ENCODE results near the gene LAYN.

Gene LAYN

GRCh38 chr11:111591187-111591960 lies 50.9 kb downstream of the LAYN start:
- no peak for DNase-seq (ENCODE audit: low read depth in 2 of 2, low spot score in 1 of 2)

DNA sequence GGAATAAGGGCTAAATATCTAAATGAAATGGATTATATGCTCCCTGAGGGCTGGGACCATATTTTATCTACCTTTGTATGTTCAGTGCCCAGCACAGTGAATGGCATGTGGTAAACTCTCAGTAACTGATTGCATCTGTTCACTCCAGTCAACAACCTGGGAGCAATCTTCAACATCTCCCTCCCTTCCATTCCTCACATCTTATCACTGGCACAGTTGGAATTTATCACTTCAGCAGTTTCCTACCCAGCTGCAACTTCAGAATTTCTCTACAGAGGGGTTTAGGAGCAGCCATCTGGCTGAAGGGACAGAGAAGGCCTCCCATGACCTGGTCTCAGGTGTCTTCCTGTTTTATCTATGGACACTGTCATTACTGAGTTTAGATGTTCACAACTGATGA lies 52.0 kb downstream of the LAYN start:
- DNase-seq (ENCODE audit: low read depth in 2 of 2, low spot score in 1 of 2) = no peak

DNA sequence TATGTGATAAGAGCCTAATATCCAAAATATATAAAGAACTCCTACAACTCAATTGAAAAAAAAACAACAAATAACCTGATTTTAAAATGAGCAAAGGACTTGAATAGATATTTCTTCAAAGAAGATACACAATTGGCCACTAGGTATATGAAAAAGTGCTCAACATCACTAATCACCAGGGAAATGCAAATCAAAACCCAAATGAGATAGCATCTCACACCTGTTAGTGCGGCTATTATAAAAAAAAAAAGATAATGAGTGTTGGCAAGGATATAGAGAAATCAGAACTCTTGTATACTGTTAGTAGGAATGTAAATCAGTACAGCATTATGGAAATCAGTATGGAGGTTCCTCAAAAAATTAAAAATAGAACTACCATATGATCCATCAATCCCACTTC lies 55.8 kb downstream of the LAYN start:
- no peak for DNase-seq (ENCODE audit: low read depth in 2 of 2, low spot score in 1 of 2)

DNA sequence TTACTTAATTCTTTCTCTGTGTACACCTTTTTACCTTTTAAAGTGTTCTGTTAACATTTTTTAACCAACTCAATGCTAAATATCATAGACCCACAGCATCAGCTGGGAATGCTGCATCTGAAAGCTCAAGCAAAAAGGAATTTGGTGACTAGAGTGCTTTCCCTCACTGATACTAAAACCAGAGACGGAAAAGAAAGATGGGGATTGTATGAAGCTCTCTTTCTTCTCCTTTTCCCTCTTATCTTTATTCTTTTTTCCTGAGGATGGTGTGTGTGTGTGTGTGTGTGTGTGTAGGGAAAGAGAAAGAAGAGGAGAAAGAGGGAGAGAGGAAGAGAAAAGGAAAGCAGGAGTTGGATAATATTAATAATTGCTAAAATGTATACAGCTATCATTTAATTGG lies 57.6 kb downstream of the LAYN start:
- no peak for DNase-seq (ENCODE audit: low read depth in 2 of 2, low spot score in 1 of 2)

- no peak for DNase-seq (ENCODE audit: low read depth in 2 of 2, low spot score in 1 of 2)
Observed at GRCh38 chr11:111598559-111598958, 58.0 kb downstream of the LAYN start.

DNA sequence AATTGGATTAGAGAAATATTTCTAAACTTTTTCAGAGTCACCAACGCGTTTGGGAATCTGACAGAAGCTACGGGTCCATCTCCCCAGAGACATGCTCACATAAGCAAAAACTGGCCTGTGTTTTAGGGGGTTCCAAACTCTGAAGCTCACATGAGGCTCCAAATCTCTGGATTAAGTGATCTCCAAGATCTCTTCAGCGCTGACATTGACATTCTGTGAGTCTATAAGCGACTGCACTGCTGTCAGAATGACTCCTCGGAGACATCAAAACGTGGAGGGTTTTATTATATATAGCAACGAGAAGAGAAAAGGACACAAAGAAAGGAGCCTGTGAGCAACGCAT lies 61.1 kb downstream of the LAYN start:
- DNase-seq (ENCODE audit: low read depth in 2 of 2, low spot score in 1 of 2) = no peak

DNA sequence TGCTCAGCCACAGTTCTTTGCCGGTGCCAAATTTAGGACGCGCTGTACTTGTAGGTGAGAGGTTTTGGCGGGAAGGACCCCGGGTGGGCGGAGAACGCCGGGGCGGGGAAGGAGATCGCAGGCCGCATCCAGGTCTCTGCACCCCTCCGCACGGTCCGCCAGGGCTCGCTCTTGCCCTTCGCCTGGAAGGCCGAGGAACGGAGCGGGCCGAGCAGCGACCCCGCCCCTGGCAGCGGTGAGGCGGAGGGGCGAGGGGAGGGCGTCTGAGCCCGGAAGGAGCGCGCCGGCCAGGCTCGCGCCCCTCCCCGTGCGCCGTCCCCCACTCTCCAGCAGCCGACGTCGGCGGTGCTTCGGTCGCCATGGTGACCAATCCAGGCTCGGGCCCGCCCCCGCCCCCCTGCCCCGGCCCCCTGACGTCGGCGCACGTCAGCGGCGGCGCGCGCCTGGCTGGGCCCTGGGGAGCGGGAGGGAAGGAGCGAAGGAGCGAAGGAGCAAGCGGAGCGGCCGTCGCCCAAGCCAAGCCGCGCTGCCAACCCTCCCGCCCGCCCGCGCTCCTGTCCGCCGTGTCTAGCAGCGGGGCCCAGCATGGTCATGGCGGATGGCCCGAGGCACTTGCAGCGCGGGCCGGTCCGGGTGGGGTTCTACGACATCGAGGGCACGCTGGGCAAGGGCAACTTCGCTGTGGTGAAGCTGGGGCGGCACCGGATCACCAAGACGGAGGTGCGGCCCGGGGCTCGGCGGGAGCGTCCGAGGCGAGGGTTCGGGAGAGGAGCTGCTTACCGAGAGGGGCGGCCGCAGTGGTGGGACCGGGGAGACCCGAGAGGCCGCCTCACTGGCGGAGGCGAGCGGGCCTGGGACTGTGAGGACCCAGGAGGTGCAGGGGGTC lies 61.7 kb downstream of the LAYN start, which contains the start of gene SIK2:
Gene SIK2 (plus strand): TSS at position 471 of the 886 bp plus-strand sequence. CDS start 115 bp downstream, at position 586.
- DNase-seq (ENCODE audit: low read depth in 2 of 2, low spot score in 1 of 2) = peak; percentile 57 to 78

DNA sequence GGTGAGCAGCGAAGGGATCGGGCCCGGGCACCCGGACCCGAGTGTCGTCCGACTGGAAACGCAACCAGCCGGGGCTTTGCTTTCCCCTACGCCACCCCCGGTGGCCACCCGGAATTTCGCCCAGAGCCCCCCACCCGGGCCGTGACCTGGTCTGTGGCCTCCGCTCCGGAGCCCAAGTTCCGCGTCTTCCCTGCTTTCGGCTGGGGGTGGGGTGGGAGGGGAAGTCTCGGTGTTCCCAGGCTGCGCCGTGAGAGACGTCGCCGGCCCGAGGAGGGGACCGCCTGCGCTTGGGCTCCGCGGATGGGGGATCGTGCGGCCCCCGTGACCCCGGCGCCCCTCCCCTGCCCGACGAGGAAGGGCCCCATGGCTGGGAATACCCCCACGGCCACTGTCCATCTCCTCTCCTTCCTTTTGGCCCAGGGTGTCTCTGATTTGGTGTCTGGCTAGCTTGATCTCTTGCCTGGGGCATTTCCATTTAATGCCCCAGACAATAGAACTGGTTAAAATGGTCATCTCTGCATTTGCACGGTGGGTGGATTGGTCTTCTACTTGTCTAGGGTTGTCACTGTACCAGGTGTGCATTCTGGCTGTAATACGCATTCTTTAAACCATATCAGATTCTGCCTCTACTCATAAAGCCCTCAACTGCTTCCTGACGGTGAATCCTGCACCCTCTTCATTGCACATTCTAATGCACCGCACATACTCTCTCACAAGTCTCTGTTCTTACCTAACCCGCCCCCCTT lies 62.5 kb downstream of the LAYN start:
- DNase-seq (ENCODE audit: low read depth in 2 of 2, low spot score in 1 of 2) = no peak

DNA sequence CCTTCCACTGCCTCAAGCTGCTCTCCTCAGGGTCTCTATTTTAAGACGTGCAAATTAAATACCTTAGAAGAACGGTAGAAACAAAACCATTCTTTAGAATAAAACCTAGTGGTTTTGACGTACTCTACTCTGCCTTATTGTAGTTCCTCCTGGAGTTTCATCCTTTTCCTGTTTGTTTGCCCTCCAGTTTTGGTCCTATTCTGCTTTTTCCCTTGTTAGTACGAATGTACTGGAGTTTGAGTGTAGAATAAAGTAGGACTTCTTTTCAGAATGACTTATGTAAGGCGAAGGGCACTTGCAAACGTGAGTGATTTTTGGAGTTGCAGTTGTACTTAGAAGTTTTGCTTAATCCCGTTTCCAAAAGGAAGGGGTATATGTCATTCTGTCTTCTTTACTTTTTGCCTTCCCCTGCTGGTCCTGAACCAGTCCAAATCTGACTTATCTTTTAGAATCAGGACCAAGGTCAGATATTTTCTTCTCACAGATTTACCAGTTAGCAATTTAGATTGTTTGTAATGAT lies 63.2 kb downstream of the LAYN start:
- no peak for DNase-seq (ENCODE audit: low read depth in 2 of 2, low spot score in 1 of 2)

- no peak for DNase-seq (ENCODE audit: low read depth in 2 of 2, low spot score in 1 of 2)
Observed at GRCh38 chr11:111604392-111605009, 64.0 kb downstream of the LAYN start.

DNA sequence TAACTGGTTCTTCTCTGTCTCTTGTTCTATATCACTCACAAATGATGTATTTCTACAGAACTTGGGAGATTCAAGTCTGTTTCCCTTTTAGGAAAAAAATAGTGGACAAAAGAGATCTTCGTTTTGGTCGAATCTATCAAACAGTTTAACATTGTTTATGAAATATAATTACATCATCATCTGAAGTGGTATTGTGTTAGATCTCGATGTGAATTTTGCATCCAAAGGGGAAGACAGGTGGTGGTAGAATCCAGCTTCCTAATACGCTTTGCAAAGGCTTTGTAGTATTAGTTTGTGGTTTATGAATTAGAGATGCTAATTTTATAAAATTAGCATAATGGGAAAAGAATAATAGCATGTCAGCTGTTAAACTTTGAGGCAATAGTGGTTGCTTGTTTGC lies 65.2 kb downstream of the LAYN start:
- DNase-seq (ENCODE audit: low read depth in 2 of 2, low spot score in 1 of 2) = no peak

GRCh38 chr11:111606986-111607385 lies 66.5 kb downstream of the LAYN start:
- no peak for DNase-seq (ENCODE audit: low read depth in 2 of 2, low spot score in 1 of 2)

DNA sequence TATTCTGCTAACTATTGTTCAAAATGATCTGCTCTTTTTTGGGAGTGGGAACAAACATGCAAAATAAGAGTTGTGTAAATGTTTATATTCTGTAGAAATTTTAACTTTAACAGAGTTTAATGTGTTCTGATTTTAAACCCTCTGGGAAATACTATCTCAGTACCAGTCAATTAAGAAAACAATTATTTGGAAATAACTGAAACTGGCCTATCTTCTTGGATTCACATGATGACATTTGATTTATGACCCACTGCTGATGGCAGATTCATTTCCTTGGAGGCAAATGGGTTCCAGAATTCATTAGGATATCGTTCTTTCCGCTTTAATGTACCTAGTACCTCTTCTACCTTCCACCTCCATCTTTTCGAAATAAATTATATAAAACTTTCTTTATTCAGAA lies 67.2 kb downstream of the LAYN start:
- DNase-seq (ENCODE audit: low read depth in 2 of 2, low spot score in 1 of 2) = no peak

All from stimulated activated CD8-positive, alpha-beta memory T cell treated with anti-CD3 and anti-CD28 coated beads, Interleukin-4, amount 100 ng/mL, for 4 hours (primary cell).